SK-N-MC (cell line): ENCODE data around the gene OR13J1.

ENCODE experiments used
- EZH2 ChIP-seq: fragments of 200-600 bp; sonication (generic); IDR thresholded peaks from one replicate; pipeline ENCODE4 v1.6.1; 2017; ENCODE audit warnings: antibody characterized with exemption
- POLR2AphosphoS5 ChIP-seq: IDR thresholded peaks from 2 replicates; pipeline ENCODE4 v1.6.1; 2012; ENCODE audit warnings: mild to moderate bottlenecking, low read depth, low read length, borderline replicate concordance

DNA sequence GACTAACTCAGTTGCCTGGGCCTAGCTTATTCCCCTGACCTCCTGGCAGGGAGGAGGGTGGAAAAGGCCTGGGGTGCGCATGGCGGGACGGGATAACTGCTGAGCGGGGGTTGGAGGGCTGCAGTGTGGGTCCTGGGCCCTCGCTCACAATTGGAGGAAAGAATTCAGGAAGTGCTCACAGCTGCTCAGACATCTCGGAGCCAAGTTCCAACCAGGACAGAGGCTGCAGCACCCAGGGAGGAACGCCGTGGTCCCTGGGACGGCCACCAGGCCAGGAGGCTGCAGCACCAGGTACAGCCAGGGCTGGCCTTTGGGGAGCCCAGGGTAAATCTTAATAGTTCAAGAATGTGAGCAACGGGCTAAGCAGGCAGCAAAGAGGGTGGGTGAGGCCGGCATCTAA, 39.1 kb upstream of the OR13J1 start, which contains the start of gene SPAAR:
- TF ChIP-seq EZH2 (no peak), POLR2AphosphoS5 (no peak)
